NCI-H2029 (cell line): ENCODE measurements around the gene TREM1.
A peak's percentile ranks its signal among the peaks of the same experiment; 100 is the strongest.

Experiments
- DNase-seq: peaks from one replicate; lab custom pipeline; 2025; lab: John Stamatoyannopoulos, UW

The TREM1 gene

GRCh38 chr6:41286544-41287346 is at the start of gene TREM1:
Gene TREM1 (minus strand): TSS chr6:41286682. CDS start chr6:41286655, 27 bp downstream.
- no peak for DNase-seq

- DNase-seq, result no peak
Measured at GRCh38 chr6:41335943-41336342, 49.5 kb upstream of the TREM1 start.

GRCh38 chr6:41335296-41335695 is 48.8 kb upstream of the TREM1 start, which contains the start of gene NCR2:
Gene NCR2 (plus strand): TSS chr6:41335608. CDS start chr6:41335877, 269 bp downstream.
- no peak for DNase-seq

- no peak for DNase-seq
Measured at GRCh38 chr6:41334482-41335040, 48.1 kb upstream of the TREM1 start.

- DNase-seq, result no peak
Measured at GRCh38 chr6:41332842-41333736, 46.6 kb upstream of the TREM1 start.

- DNase-seq, result no peak
Measured at GRCh38 chr6:41332241-41332640, 45.8 kb upstream of the TREM1 start.

- DNase-seq, result no peak
Measured at GRCh38 chr6:41331401-41332150, 45.1 kb upstream of the TREM1 start.

- DNase-seq, result no peak
Measured at GRCh38 chr6:41327177-41327576, 40.7 kb upstream of the TREM1 start.

- no peak for DNase-seq
Measured at GRCh38 chr6:41326092-41326491, 39.6 kb upstream of the TREM1 start.

- DNase-seq, result no peak
Measured at GRCh38 chr6:41325446-41326066, 39.1 kb upstream of the TREM1 start.

GRCh38 chr6:41321183-41321582 is 34.7 kb upstream of the TREM1 start:
- no peak for DNase-seq

GRCh38 chr6:41318654-41319565 is 32.4 kb upstream of the TREM1 start:
- peak; percentile 97 for DNase-seq

- peak; percentile 27 for DNase-seq
Measured at GRCh38 chr6:41318261-41318653, 31.8 kb upstream of the TREM1 start.

- no peak for DNase-seq
Measured at GRCh38 chr6:41315943-41316620, 29.6 kb upstream of the TREM1 start.

- no peak for DNase-seq
Measured at GRCh38 chr6:41315203-41315602, 28.7 kb upstream of the TREM1 start.

- peak; percentile 80 for DNase-seq
Measured at GRCh38 chr6:41306187-41306854, 19.8 kb upstream of the TREM1 start.

GRCh38 chr6:41302638-41303037 is 16.2 kb upstream of the TREM1 start:
- DNase-seq, result no peak

GRCh38 chr6:41298785-41299502 is 12.5 kb upstream of the TREM1 start:
- DNase-seq, result no peak
